ENCODE results near the gene TMA7. TPM values are rescaled to one million over a fixed set of nuclear protein-coding genes. Genes with fewer than 3 reads are reported as not detected.

The TMA7 gene
- total RNA-seq, 2 experiments from 2014 or later, result 250 to 313 TPM

DNA sequence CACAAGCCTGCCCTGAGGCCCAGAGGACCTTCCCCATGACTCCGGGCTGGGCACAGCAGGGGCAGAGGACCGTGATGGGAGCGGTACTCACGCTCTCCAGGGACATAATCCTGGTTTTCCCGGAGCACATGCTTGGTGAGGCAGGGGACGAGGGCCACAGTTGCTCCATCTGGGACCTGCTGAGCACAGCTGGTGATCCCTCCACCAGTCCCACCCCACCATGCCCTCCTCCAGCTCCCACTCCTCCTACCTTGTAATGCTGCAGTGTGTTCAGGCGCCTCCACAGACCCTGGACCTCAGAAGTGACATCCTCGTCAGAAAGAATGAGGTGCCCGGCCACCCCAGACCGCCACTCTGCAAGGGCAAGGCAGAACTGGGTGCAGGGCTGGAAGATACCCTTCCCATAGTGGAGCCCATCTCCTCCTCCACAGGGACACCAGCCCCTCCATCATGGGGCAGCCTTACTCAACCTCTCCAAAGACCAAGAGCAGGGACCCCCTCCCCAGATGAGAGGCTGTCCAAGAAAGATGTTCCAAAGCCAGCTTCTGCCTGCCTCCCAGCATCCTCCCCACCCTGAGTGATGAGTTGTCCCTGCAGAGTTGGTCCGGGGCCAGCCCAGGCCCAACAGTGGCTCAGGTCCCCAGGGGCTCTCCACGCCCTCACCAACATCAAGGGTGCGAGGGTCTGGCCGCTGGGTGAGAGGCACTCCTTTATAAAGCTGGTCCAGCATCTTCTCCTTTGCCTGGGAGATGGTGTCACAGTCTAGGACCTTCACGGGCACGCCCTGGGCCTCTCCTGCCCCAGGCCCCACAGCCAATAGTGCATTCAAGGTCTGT is 29.6 kb upstream of the TMA7 start:
- TF ChIP-seq EZH2phosphoT487 (IDR thresholded peaks at IDR 0.05; ENCODE audit: borderline replicate concordance, low read depth, low read length), result no peak
- TF ChIP-seq, protein P1, sequence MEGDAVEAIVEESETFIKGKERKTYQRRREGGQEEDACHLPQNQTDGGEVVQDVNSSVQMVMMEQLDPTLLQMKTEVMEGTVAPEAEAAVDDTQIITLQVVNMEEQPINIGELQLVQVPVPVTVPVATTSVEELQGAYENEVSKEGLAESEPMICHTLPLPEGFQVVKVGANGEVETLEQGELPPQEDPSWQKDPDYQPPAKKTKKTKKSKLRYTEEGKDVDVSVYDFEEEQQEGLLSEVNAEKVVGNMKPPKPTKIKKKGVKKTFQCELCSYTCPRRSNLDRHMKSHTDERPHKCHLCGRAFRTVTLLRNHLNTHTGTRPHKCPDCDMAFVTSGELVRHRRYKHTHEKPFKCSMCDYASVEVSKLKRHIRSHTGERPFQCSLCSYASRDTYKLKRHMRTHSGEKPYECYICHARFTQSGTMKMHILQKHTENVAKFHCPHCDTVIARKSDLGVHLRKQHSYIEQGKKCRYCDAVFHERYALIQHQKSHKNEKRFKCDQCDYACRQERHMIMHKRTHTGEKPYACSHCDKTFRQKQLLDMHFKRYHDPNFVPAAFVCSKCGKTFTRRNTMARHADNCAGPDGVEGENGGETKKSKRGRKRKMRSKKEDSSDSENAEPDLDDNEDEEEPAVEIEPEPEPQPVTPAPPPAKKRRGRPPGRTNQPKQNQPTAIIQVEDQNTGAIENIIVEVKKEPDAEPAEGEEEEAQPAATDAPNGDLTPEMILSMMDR (conservative IDR thresholded peaks at IDR 0.05; ENCODE audit: low read length), result no peak
- no peaks in the 10 kb centered on the region for H3K79me2 ChIP-seq (ENCODE audit: insufficient read depth, low read depth, low read length)
- no peak overlapping the region for H3K4me3 ChIP-seq (ENCODE audit: low read depth, low read length, poor library complexity, severe bottlenecking)
- POLR2A ChIA-PET, result no interaction called here
- no peaks in the 10 kb centered on the region for H3K9me3 ChIP-seq (ENCODE audit: low read length)
- no peaks in the 10 kb centered on the region for H3K36me3 ChIP-seq (ENCODE audit: insufficient read depth, low read length)
- H3K4me1 ChIP-seq (ENCODE audit: insufficient read depth, low read length, poor library complexity, severe bottlenecking), result peaks cover 6% of the 10 kb centered on the region
- intact Hi-C loops (cut with micrococcal nuclease; ENCODE audit: unreplicated experiment), result no loop called here
- no peaks in the 10 kb centered on the region for H4K20me1 ChIP-seq (ENCODE audit: insufficient read depth, low read length)
- no peaks in the 10 kb centered on the region for H3K9me2 ChIP-seq (ENCODE audit: insufficient read depth, low read length)
- no peak overlapping the region for H2AFZ ChIP-seq (ENCODE audit: low read length)
- no peak overlapping the region for H3K4me2 ChIP-seq (ENCODE audit: low read length)
- DNase-seq (ENCODE audit: low spot score), result no peak
- no peak overlapping the region for H3K27ac ChIP-seq (ENCODE audit: low read depth, low read length, poor library complexity, severe bottlenecking)
- no TSS peak for BruUV-seq (replicated peaks)
- CTCF ChIA-PET (ENCODE audit: unreplicated experiment), result no interaction called here

DNA sequence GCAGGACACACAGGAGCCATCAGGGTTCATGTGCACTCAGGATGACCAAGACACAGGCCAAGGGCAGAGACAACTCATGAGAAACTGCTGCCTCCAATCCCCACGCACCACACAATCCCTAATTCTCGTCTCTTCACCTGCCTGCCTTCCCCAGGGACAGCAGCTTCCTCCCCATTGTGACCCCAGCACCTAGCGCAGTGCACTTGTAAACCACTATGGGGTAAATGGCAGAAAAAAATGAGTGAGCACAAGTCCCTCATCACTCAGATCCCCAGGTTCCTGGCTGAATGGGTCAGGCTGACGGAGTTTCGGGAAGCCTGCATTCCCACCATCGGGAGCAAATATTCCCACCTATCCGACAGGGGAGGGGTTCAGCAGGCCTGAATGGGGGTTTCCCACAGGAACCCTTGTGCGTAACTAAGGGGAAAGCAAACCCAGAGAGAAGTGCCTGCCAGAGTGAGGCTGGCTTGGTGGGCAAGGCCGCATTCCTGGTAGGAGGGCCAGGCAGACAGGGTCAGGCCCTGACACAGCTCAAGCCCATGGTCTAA is 28.9 kb upstream of the TMA7 start:
- DNase-seq (ENCODE audit: low spot score), result no peak
- Histone ChIP-seq H3K27ac (ENCODE audit: low read depth, low read length, poor library complexity, severe bottlenecking) (no peak overlapping the region), H3K9me2 (ENCODE audit: insufficient read depth, low read length) (no peaks in the 10 kb centered on the region), H4K20me1 (ENCODE audit: insufficient read depth, low read length) (no peaks in the 10 kb centered on the region), H3K4me3 (ENCODE audit: low read depth, low read length, poor library complexity, severe bottlenecking) (no peak overlapping the region), H3K36me3 (ENCODE audit: insufficient read depth, low read length) (no peaks in the 10 kb centered on the region), H3K79me2 (ENCODE audit: insufficient read depth, low read depth, low read length) (no peaks in the 10 kb centered on the region), H3K9me3 (ENCODE audit: low read length) (no peaks in the 10 kb centered on the region), H3K4me1 (ENCODE audit: insufficient read depth, low read length, poor library complexity, severe bottlenecking) (peaks cover 6% of the 10 kb centered on the region), H2AFZ (ENCODE audit: low read length) (no peak overlapping the region), H3K4me2 (ENCODE audit: low read length) (no peak overlapping the region)
- ChIA-PET CTCF (ENCODE audit: unreplicated experiment) (interaction anchor here (0.9 kb wide), 1 partner anchor 12 kb away, joined by 3 read pairs; no protein-coding TSS in a partner anchor), POLR2A (interaction anchor here (0.5 kb wide), 1 partner anchor 61 kb away, joined by 3 read pairs; no protein-coding TSS in a partner anchor)
- TF ChIP-seq, protein P1 (conservative IDR thresholded peaks at IDR 0.05; ENCODE audit: low read length), result no peak
- no peak for TF ChIP-seq EZH2phosphoT487 (IDR thresholded peaks at IDR 0.05; ENCODE audit: borderline replicate concordance, low read depth, low read length)
- no TSS peak for BruUV-seq (replicated peaks)
- intact Hi-C loops (cut with micrococcal nuclease; ENCODE audit: unreplicated experiment), result no loop called here
